GM19351 (cell line): ENCODE data around the gene SEPHS1.

Experiments used
- ATAC-seq: cut with Tn5 transposase; IDR thresholded peaks from one replicate; pipeline ENCODE4 v1.9.1; 2021; ENCODE audit warnings: mild to moderate bottlenecking, moderate library complexity; ENCODE audit not compliant: unreplicated experiment

The SEPHS1 gene

DNA sequence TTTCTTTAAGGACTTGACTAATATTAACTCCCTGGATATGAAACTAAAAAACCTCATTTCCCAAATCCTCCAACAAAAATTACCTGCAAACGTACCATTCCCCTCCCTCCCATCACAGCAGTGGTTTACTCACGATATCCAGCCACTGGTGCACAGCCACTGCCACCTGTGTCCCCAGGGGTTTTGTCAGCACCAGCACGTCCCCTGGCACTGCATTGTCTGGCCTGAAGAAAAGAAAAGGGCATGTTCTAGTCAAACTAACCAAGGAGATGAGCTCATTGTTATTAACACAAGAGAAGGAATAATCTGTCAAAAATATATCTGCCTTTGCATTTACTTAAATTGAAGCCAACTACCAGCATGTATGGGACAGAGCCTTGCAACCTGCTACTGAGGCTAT is 18.5 kb downstream of the SEPHS1 start:
- no peak for ATAC-seq

DNA sequence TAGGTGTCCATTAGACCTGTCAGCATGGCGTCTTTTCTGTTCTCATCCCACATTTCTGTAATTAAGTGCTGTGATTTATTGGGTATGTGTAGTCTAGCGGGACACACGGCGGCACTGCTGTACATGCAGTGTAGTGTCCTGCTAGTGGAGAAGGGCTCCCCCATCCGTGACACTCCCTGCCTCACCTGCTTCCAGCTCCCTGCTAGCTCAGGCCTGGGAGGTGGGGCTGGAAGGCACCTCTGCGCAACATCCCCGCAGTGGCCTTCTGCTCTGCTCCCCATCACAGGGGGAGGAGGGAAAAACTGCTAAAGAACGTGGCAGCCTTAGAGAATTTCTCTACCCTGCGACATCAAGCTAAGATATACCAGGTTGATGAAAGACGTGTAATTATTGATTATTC is 19.5 kb downstream of the SEPHS1 start:
- ATAC-seq = no peak

DNA sequence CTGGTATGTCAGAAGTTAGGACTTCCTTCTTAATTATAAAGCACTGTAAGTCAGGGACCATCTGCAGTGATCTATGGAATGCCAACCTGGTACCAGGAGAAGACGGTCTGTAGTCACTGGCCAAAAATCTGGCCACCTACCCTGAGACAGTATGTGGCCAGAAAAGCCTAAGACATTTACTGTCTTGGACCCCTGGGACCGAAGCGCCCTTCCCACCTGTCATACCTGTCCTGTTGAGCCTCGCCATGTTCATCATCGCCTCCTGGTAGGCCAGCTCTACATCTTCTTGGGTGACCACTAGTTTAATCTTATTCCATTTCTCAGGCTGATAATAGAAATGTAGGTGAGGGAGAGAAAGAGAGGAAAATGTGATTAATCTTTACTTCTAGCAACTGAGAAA is 20.0 kb downstream of the SEPHS1 start:
- no peak for ATAC-seq

DNA sequence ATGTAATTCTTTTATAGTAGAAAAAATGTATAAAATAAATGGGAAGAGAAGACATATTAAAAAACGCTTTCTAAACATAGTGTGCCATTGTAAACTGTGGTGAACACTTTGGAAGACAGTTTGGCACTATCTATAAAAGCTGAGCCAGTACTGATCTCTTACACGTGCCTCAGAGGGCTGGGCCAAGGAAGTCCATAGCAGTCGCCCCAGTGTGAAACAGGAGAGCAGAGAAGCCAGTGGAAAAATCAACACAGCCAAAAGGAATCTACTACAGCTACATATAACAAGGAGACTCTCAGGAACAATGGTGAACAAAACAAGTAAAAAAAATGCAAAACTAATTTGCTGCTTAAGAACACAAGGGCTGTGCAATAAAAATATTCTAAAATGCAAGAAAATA is 20.6 kb downstream of the SEPHS1 start:
- ATAC-seq = no peak

DNA sequence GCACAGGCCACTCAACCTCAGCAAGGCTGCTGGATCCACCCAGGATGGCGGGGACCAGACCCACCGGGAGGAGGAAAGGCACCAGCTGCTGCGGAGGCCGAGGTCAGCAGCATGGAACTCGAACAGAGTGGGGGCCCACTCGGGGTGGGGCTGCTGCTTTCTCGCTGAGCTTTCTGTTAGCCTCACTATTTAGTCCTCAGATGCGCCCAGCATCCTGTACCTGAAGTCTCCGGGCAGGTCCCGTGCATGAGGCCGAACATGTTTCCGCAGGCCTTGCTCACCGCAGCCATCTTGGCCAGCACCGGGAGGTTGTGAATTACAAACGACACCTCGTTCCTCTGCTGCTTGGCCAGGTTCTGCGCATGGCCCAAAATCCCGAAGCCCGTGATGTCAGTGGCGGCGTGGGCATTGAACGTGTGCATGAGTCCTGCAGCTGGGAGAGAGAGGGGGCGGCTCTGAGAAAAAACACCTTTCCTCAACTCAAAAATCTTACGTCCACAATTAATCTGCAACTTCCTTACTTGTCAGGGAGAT is 25.4 kb downstream of the SEPHS1 start:
- ATAC-seq = no peak

DNA sequence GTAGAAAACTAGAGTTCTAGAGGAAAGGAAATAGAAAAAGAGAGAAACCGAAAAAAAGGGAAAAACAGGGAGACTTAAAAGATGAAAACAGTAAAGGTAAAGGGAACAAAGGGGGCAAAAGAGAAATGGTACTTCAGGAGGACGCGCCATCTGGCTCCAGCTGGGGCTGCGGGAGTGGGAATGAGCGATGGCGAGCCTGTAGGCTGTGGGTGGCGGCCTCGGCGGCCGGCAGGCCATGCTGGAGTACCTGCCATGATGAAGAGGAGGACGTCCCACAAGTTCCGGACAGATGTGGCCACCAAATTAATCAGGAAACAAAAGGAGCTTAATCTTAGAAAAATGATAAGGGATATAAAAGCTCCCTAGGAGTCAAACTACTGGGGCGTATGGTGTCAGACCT is 26.5 kb downstream of the SEPHS1 start:
- no peak for ATAC-seq

DNA sequence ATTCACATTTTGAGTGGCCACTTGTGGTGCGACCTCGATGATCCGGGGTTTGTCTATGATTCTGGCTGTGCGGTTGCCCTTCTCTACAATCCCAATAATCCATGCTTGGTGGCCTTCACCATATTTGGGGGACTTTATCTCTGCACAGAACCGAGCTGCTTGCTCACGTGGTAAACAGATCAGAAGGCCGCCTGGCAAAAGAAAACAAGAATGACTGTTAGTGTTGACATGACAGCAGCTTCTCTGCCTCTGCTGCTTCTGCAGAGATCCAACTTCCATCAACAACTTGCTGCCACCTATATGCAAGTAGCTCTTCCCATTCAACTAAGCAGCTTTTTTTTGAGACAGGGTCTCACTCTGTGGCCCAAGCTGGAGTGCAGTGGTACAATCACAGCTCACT is 28.9 kb downstream of the SEPHS1 start:
- ATAC-seq = no peak

DNA sequence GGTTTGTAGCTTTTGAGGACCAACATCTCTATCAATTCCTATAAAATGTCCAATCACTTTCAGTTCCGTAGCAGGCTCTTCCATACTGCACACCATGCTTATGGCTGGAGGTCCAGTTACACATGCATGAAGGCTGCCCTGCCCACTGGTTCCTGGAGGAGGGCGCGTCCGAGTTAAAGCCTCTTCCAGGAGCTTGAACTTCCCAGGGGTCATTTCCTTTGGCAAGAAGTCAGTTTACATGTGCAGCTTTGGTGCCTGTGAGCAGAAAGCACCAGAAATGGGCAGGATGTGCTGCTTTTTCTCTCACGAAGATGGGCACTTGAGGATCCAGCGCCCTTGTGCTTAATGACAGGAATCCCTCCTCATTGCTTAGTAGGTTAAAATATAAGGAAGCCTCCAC is 30.6 kb downstream of the SEPHS1 start:
- no peak for ATAC-seq

DNA sequence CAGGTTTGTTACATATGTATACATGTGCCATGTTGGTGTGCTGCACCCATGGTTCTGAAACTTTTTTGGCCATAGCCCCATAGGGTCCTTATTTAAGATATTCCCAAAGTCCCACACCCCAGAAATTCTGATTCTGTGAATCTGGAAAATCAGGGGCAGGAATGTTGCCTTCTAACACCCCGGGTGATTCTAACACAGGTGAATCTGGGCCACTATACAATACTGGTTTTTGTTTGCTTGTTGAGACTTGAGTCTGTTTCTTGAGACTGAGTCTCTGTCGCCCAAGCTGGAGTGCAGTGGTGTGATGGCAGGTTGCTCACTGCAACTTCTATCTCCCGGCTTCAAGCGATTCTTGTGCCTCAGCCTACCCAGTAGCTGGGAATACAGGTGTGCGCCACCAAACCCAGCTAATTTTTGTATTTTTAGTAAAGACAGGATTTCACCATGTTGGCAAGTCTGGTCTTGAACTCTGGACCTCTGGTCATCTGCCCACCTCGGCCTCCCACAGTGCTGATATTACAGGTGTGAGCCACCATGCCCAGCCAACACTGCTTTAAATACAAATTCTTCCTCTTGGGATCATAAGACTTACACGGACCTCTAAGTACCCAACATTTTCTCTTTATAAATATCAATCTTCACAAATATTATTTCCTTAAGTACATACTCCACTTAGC is 31.3 kb downstream of the SEPHS1 start:
- no peak for ATAC-seq

DNA sequence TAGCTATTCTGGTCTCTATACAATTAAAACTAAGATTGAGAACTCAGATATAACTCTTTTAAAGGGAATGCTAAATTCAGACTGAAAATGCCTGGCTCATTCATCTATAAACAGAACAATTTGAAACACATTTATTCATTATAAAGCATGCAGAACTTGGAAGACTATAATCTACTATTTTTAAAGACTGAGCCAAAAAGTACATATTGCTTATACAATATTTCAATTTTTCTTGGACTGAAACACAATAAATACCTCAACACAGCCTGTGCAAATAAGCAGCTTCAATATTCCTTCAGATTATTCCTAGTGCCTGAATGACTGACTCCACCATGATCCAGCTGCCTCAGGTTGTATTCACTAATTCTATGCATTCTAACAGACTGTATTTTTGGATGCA is 32.7 kb downstream of the SEPHS1 start:
- ATAC-seq = no peak

DNA sequence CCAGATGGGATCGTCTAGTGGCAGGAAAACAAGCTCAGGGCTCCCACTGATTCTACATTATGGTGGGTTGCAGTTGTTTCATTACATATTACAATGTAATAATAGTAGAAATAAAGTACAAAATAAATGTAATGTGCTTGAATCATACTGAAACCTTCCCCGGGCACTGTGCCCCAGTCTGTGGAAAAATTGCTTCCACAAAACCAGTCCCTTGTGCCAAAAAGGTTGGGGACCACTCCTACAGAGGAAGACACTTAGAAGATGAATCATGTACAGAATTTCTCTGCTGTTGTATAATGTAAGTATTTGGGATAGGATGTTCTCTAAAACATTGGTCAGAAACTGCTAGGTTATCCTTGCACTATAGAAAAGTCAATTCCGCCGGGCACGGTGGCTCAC is 36.9 kb downstream of the SEPHS1 start:
- no peak for ATAC-seq

DNA sequence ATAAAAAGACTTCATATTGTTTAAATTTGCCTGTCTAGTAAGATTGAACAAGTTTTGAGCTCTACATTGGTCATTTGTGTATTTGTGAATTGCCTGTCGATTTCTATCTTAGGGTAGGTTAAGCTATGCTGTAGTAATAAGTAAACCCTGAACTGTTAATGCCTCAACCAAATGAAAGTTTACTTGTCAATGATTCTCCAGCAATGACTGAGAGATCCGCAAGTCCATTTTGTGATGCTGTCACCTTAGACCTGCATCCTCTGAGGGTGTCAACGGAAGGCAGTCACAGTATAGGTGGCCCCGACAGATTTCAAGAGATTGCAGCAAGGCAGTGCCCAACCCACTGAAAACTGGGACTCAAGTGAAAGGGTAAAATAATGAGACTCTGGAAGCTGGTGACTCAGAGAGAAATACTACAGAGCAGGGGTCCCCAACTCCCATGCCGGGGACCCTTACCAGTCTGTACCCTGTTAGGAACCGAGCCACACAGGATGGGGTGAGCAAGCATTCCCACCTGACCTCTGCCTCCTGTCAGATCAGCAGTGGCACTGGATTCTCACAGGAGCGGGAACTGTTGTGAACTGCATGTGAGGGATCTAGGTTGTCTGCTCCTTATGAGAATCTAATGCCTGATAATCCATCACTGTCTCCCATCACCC is 37.4 kb downstream of the SEPHS1 start:
- no peak for ATAC-seq

DNA sequence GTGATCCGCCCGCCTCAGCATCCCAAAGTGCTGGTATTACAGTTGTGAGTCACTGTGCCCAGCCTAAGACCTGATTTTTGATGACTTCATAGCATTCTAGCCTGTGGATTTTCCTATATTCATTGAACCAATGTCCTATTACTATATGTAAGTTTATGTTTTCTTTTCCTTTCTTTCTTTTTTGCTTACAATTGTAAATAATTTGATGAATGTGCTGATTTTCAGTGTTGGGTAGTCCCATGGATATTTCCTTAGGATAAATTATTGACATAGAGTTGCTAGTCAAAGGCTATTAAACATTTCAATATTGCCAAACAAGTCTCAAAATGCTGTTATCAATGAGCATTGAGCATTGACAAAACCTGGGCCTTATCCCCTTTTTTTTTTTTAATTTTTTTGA is 38.3 kb downstream of the SEPHS1 start:
- ATAC-seq = no peak

DNA sequence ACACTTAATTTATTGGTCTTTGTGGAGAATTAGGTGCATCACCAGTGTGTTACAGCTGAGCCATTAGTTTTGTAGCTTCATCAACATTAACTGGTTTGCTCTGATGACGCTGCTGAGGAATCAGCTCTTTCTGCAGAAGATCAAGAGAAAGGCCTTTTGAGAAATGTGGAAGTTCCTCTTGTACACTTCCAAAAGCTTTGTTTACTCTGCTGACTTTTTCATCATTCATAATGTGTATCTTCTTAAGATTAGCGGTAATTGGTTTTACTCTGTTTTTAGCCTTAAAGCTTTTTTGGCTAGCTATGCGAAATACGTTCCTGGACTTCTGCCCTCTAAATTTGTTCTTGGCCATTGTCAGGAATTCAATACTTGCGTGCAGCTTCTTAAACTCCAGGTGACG is 40.0 kb downstream of the SEPHS1 start:
- no peak for ATAC-seq

DNA sequence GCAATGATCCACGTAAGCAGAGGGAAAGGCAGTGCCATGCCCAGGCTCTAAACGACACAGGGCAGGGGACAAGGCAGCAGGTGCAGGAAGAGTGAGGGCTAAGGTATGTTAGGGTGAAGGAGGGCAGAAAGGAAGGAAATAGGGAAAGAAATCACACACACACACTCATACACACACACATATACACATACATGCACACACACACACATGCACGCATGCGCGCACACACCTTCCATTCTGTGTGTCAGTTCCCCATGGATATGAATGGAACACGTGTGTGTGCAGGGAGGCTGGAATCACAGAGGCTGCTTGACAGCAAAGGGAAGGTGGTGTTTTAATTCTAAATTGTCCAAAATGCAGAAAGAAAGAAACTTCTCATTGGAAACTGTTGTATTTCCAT is 42.0 kb downstream of the SEPHS1 start:
- ATAC-seq = no peak

DNA sequence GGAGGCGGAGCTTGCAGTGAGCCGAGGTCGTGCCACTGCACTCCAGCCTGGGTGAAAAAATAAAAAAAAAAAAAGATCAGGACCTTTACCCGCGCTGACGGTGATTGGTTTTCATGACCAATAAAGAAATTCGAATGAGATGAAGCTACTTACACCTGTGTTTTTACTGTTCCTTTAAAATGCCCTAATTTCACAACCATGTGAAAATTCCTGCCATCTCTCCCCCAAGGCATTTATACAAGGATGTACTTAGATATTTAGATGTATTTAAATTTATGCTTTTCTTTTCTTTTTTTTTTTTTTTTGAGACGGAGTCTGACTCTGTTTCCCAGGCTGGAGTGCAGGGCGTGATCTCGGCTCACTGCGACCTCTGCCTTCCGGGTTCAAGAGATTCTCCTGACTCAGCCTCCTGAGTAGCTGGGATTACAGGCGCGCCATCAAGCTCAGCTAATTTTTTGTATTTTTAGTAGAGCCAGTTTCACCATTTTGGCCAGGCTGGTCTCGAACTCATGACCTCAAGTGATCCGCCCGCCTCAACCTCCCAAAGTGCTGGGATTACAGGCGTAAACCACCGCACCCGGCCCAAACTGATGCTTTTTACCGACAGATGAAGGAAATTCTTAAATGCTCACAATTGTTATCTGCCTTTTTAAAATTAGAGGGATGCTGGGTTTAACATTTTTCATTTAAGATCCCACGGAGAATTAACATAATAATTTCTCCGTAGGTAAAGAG is 45.1 kb downstream of the SEPHS1 start:
- ATAC-seq = no peak

DNA sequence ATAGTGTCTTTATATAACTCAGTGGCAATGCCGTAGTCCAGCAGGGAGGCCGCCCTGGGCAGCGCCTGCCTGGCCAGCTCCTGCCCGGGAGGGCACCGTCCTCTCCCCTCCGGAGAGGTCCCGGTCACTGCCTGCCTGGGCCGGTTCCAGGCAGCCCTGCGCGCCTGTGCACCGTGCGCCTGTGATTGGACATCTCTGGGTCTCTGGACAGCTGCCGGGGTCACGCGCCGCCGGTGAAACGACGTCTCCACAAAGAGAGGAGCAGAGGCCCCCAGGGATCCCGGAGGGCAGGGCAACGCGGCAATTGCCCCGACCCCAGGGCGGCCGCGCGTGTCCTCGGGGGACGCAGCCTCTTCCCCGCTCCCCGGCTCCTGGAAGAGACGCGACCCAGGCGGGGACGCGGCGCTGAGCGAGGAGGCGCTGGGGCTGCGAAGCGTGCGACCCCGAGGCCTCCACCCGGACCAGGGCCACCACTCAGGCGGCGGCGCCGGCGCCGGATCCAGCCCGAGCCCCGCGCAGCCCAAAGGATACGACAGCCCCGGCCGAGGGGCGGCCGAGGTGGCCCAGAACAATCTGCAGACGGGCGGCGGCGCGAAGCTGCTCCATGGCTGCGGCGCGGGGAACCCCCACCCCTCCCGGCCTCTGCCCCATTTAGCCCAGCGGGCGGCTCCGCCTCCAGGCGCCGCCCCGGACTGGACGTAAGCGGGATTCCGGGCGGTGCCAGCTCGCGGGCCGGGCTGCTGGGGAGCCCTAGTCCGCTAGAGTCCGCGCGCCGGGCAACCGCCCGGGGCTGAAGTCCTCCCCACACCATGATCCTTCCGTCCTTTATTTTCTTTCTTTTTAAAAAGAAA is 48.4 kb downstream of the SEPHS1 start, which contains the start of gene PHYH:
TSS of gene PHYH (minus strand) at position 628 of the 851 bp plus-strand sequence. CDS start at position 606, 22 bp downstream.
- peak; percentile 65 for ATAC-seq

DNA sequence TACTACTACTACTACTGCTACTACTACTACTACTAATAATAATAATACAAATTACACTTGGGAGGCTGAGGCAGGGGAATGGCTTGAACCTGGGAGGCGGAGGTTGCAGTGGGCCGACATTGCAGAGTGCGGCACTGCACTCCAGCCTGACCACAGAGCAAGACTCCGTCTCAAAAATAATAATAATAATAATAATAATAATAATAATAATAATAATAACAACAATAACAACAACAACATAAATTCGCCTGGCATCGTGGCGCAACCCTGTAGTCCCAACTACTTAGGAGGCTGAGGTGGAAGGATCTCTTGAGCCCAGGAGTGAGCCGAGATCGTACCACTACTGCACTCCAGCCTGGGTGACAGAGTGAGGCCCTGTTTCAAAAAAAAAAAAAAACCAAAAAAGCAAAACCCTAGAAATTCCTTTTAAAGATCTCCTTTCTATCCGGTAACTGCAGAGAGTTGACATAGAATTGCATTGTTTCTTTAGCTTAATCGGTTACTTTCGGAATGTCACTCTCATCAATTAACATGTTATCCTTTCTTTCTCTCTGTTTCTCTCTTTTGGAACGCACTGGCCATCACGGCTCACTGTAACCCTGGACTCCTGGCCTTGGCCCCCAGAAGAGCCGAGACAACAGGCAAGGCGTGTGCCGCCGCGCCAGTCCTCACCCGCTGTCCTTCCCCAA is 49.2 kb downstream of the SEPHS1 start:
- no peak for ATAC-seq

DNA sequence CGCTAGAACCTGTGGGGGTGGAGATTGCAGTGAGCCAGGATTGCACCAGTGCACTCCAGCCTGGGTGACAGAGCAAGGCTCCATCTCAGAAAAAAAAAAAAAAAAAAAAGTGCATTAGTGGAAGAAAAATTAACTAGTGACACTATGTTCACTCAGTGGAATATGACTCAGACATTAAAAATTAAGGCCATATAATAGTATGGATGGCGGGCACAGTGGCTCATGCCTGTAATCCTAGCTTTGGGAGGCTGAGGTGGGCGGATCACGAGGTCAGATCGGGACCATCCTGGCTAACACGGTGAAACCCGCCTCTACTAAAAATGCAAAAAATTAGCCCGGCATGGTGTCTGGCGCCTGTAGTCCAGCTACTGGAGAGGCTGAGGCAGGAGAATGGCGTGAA is 51.6 kb downstream of the SEPHS1 start:
- no peak for ATAC-seq

DNA sequence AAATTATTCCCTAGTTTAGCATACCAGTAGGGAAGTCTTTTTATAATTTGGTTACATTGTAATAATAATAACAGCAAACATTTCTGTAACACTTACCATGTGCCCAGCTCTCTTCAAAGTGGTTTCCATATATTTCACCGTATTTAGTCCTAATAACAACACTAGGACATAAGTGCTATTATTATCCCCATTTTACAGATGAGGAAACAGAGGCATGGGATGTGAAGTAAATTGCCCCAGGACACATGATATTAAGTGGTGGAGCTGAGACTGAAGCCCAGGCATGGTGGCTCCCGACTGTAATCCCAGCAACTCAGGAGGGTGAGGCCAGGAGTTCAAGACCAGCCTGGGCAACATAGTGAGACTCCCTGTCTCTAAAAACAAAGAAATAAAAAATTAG is 53.3 kb downstream of the SEPHS1 start:
- ATAC-seq = no peak
